Left renal cortex interstitium (tissue), 4 donors: ENCODE results near the gene NOP14. TPM values are rescaled to one million over a fixed set of nuclear protein-coding genes. Genes with fewer than 3 reads are reported as not detected.
"Not testable (repeated sequence)": the region's sequence is repeated elsewhere in the genome, so short reads cannot be mapped to it uniquely, and the experiment has no call there.

ENCODE experiments used
- DNase-seq, 4 donors: peaks; one replicate each; pipeline ENCODE4 v3.0.0-alpha.2; 2013; ENCODE audit warnings: low read depth in 4 of 4, low spot score in 2 of 4, missing footprints in 1 of 4
- polyA plus RNA-seq, 4 donors: library from polyadenylated mRNA; unstranded; fragments of 120-200 nt; gene quantifications; one replicate each; pipeline ENCODE4 v1.2.1, GENCODE V29; 2013; ENCODE audit not compliant: insufficient read length in 4 of 4

The NOP14 gene
- polyA plus RNA-seq, 4 donors, result 28.6 to 31.9 (median 29.3) TPM

DNA sequence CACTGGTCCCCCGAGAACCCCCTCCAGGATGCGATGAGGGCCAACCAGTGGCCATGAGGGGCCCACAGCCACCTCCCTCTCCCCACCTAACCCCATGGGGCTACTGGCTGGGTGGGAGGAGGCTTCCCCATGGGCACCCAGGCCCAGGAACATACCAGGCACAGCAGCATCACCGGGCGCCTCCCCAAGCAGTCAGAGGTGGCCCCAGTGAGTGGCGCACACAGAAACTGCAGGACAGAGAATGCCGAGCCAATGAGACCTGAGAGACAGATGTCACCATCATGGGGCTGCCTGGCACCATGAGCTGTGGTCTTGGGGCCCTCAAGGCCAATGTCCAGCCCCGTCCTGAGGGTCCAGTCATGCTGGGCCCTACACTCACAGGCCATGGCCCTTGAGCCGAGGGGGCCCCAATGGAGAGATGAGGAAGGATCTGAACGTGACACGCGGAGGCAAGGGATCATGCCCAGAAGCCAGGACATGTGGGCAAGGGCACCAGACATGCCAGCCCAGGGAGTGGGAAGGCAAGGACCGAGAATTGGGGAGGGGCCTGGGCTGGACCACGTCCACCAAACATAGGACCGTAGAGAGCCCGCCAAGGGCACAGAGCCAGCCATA, 30.1 kb downstream of the NOP14 start:
- no peak for DNase-seq

DNA sequence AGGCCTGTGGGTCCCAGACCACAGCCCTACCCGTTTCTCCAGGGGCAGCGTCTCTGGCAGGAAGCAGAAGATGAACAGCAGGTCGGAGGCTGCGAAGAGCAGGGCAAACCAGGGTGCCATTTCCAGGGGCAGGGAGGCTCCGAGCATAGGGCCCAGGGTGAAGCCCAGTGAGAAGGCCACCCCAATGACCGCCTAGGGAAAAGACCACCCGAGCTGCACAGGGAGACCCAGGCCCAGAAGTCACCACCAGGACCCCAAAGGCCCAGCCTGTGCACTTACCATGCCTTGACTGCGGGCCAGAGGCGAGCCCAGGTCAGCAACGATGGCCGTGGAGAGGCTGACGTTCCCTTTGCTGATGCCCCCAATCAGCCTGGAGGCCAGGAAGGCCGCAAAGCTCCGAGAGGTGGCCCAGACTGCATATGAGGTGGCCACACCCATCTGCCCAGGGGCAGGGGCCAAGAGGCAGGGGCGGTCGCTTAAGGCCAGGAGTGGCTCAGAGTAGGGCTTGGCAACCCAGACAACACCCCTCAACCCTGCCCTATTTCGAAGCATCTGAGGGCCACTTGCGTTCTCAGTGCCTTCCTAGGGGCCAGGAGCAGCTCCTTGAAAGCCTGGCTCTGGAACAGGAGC, 30.8 kb downstream of the NOP14 start:
- DNase-seq, result no peak

DNA sequence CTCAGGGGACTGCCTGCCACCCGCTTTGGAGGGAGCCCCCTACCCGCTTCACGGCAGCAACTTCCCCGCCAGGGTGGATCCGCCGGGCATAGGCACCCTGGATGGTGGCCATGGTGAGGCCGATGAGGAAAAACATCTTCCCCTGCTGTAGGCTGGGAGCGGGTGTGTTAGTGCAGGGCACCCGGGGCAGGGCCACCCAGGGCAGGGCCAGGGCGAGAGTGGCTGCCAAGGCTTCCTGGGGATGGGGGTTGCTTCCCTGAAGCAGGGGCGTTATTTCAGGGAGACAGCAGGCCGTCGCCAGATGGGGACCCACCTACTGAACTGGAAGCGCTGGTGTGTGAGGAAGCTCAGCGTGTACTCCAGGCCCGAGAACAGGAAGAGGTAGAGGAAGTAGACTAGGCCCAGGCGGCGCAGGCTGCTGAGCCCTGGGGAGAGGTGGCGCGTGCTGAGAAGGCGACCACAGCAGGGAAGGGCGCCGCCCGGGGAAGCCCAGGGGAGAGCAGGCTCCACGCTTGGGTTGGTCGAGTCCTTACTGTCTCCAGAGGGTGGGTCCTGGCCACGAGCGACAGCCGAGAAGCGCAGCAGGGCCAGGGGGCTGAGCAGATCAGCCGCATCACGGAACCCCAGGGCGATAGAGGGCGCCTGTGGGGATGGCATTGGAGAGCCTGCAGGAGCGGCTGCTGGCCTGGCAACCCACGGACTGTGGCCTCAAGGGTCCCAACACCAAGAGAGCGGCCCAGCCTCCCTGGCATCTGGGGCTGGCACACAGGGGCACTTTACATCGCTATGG, 31.5 kb downstream of the NOP14 start:
- DNase-seq, result no peak

DNA sequence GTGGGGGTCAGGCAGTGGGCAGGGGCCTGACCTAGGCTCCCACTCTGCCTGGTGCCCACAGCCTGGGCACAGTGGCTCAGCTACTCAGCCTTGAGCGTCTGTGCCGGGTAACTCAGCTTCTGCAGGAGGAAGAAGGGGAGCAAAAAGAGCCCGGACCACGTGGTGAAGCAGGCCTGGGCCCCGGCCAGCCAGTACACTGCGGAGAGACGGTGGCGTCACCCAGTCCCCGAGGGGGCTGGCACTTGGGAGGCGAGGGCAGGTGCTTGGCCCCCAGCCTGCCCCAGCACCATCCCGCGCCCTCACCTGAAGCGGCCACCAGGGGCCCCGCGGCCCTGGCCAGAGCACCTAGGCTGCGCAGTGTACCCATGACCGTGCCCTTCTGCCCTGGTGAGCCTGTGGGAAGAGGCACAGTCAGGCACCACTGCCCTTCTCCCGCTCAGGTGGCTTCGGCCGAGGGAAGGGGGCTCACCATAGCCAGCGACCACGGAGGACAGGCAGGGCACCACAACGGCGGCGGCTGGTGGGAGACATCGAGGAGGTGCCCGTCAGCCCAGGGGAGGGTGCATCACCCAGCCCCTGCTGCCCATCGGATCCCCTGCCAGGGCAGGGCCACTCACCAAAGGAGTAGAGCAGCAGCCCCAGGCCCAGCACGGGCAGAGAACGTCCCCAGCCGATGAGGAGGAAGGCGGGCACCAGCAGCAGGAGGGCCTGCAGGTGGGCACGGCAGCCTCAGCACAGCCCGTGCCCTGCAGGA, 32.3 kb downstream of the NOP14 start:
- no peak for DNase-seq

DNA sequence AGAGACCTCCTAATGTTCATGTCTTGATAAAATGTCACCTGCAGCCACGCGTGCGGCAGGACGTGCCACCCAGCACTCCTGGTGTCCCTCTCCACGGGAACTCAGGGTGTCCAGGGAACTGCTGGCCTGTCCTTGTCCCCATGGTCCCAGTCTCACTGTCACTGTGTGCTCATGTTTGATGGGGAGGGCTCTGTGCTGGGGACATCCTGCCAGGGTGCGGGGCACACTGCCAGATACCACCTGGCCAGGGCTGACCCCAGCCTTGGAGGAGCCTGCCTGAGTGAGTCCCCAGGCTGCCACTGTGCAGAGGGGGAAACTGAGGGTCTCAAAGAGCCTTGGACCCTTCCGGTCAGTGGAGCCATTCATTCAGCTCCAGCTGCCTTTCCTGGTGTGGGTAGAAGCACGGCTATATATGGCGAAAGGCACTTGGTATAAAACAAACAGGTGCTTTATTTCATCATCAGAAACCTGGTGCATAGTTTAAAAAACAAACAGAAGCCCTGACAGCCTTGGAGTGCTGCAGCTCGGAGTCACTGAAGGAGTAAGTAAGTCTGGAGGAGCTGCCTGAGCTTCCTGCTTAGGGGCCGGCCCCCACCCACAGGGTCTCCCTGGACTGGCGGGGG, 33.0 kb downstream of the NOP14 start:
- DNase-seq, result no peak

DNA sequence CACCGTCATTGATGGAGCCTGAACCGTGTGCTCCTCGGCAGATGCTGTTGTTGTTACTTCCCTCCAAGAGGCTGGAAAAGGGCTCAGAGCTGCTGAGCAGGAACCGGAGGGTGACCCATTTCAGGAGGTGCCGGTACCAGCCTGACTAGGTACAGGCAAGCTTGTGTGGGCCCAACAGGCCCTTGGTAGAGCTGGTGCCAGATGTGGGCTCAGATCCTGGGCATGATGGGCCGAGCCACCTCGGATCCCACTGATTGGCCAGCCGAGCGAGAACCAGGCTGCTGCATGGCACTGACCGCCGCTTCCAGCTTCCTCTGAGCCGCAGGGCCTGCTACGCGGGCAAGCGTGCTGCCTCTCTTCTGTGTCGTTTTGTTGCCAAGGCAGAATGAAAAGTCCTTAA, 33.7 kb downstream of the NOP14 start:
- no peak for DNase-seq

DNA sequence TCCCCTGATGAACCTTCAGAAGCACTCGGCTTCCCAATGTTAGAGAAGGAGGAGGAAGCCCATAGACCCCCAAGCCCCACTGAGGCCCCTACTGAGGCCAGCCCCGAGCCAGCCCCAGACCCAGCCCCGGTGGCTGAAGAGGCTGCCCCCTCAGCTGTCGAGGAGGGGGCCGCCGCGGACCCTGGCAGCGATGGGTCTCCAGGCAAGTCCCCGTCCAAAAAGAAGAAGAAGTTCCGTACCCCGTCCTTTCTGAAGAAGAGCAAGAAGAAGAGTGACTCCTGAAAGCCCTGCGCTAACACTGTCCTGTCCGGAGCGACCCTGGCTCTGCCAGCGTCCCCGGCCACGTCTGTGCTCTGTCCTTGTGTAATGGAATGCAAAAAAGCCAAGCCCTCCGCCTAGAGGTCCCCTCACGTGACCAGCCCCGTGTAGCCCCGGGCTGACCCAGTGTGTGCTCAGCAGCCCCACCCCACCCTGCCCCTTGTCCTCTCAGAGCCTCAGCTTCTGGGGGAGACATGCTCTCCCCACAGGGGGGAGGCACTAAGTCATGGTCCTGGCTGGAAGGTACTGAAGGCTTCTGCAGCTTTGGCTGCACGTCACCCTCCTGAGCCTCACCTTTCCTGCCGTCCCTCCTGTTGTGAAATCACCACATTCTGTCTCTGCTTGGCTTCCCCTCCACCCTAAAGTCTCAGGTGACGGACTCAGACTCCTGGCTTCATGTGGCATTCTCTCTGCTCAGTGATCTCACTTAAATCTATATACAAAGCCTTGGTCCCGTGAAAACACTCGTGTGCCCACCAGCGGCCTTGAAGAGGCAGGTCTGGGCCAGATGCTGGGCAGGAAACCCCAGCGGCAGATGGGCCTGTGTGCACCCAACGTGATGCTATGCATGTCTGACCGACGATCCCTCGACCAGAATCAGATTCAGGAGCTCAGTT, 34.7 kb downstream of the NOP14 start:
- no peak for DNase-seq

DNA sequence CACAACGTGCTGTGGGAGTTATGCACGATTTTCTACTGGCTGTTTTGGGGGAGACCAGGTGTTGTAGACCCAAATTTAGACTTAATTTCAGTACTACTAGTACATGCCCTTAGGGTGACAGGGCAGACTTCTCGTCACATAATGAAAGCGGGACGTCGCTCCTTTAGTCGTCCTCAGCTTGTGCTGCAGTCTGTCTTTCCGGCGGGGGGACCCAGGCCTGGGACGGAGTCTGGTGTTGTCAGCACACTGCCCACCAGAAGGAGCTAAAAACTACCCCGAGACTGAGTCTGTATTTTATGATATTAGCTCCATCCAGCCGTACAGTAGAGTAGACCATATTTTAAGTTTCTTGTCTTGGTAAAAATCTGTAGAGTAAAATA, 35.5 kb downstream of the NOP14 start:
- DNase-seq, result no peak

DNA sequence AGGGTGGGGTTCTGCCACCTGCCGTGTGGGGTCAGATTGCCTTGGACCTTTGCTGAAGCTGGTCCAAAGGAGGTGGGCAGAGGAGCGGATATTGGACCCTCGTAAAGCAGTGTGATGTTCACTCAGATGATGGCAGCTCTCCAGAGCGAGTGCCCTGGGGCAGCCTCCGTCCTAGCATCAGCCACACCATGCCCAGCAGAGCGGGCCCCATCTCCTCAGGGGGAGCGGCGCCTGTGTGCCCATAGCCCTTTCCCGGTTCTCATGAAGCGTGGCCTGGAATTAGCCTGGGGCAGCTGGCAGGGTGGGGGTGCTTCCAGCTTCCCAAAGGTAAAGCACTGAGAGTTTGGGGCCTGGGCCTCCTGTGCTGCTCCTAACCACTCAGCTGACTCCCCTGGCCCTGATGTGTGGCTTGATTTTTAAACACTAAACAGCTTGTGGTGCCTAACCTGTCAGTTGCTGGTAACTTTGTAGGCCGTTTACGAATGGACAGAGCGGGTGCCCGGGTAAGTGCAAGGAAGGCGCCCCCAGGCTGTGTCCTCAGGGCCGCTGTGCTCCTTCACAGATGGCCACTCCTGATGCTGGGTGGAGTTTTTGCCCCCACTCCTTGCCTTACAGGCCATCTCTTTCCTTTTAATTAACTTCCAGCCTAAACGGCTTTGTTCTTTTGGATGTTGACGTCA, 36.0 kb downstream of the NOP14 start:
- no peak for DNase-seq

DNA sequence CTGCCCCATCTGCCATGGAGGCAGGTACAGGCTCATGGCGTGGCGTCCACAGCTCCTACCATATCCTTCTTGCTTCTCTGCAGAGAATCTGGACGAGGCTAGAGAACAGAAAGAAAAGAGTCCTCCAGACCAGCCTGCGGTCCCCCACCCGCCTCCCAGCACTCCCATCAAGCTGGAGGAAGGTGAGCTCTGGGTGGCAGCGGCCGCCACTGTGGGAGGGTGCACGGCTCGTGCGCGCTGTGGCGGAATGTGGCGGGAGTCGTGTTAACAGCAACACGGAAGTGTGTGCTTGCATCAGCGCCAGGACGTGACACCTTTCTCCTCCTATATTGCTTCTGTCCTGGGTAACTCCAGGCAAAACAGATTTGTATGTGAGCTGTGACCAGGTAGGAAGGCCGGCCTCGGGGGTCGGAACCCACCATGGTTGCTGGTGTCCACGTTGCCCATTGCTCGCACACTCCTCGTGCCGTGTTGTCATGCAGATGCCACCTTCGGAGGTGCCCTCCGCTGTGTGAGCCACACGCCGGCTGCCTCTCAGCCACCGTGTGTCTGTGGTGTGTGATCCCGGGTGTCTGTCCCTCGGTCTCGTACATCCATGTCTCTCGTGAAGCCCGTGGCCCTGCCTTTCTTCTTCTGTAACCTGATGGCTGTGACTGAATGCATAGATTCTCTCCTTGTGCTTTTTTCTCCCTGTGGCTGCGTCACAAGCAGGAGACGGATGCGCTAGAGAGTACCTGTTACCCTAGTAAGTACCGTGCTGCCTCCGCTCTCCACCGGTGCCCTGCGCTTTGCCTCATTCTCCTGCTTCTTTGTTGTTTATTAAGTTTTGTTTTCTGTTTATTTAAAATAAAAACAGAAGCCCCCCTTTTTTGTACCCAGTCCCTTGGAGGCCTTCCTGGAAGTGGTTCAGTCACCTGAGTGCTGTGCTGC, 37.0 kb downstream of the NOP14 start:
- no peak for DNase-seq

DNA sequence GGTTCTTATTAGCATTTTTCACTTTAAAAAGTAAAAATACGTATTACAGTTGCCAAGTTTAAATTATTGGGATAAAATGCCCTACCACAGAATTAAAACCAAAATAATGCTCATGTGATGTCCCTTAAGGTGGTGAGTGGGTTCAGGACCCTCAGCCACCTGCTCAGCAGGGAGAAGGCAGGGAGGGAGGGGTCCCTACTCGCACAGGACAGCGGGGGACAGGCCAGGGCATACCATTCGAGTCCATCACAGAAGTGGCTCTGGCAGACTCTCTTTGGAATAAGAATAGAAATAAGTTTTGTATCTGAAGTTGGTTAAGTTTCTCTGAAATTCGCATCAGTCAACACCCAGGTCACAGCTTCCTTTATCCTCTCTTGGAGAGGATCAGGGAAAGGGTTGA, 37.7 kb downstream of the NOP14 start:
- no peak for DNase-seq

DNA sequence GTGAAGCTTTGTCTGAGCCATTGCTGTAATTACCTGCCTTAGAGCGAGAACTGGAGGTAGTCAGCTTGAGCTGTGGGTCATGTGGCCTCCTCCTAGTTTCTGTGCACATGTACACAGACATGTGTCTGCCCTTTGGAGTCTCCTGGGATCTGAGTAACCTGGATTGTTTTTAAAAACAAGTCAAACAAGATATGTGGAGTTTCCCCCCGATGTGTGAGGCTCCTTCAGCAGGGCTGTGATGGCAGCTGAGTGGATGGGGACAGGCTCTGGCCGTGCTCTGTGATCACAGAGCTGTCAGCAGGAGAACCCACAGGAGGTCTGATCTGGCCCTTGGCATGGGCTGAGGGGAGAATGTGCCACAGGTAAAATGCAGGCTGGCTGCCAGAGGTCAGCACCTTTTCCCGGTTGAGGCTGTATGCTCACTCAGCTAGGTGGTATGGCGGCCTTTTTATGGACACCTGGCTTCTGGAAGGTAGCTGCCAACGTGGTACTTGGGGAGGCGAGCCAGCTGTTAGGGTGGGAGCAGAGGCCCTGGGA, 38.4 kb downstream of the NOP14 start:
- no peak for DNase-seq

DNA sequence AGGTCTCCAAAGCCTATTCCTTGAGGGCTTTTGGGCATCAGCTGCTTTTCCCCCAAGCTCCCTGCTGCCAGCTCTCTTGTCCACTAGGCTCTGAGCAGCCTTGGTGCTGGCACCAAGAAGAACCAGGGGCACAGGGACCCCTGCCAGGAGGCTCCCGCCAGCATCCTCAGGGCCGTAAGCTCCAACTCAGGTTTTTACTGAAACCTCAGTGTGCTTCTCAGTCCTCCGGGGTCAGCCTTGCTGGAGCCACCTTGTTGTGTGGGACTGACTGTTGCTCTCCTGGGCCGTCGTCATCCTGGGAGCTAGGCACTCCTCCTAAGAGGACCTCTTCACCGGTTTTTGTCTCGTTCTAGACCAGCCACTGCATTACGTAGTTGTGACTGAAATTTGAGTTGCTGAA, 38.9 kb downstream of the NOP14 start:
- DNase-seq, result no peak

DNA sequence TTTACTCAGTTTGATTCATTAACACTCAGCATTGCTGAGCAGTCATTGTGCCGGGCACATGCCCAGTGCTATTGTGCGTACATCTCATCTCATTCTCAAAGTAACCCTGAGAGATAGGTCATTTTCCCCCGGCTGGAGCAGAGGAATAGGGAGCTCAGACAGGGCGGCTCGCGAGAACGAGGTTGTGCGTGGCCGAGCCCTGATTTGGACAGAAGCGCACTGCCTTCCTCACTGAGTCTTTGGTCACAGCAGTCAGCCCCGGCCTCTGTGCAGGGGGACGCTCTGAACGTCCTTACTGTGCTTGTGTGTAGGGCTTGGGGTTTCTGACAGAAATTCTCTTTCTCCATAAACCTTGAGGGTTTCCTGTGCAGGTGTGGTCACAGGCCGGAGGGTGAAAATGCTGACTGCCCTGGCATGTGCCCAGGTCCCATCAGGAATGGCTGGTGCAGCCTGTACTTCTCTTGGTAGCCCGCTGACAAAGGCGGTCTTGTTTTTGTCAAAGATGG, 39.5 kb downstream of the NOP14 start:
- no peak for DNase-seq

DNA sequence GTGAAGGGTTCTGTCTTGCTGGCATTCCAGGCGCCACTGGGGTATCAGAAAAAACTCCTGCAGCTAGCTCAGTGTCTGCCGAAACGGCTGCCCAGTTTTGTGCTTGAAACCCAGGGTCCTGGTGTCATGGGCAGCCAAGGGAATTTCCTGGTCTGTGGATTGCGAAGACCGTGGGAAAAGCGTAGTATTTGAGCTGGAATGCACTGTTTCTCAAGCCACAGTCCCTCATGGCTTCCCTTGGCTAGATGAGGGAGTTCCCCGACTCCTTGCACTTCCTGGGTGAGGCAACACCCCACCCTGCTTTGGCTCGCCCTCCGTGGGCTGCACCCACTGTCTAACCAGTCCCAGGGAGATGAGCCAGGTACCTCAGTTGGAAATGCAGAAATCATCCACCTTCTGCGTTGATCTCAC, 40.1 kb downstream of the NOP14 start:
- no peak for DNase-seq

DNA sequence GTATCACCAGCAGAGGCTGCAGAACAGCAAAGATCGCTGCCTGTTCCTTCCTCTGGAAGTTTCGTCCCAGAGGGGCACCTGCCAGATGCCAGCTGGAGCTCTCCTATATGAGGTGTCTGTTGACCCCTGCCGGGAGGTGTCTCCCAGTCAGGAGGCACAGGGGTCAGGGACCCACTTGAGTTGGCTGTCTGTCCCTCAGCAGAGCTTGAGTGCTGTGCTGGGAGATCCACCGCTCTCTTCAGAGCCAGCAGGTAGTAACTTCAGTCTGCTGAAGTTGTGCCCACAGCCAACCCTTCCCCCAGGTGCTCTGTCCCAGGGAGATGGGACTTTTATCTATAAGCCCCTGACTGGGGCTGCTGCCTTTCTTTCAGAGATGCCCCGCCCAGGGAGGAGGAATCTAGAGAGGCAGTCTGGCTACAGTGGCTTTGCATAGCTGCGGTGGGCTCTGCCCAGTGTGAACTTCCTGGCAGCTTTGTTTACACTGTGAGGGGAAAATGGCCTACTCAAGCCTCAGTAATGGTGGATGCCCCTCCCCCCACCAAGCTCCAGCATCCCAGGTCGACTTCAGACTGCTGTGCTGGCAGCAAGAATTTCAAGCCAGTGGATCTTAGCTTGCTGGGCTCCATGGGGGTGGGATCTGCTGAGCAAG, 40.6 kb downstream of the NOP14 start:
- DNase-seq, result not testable (repeated sequence)

DNA sequence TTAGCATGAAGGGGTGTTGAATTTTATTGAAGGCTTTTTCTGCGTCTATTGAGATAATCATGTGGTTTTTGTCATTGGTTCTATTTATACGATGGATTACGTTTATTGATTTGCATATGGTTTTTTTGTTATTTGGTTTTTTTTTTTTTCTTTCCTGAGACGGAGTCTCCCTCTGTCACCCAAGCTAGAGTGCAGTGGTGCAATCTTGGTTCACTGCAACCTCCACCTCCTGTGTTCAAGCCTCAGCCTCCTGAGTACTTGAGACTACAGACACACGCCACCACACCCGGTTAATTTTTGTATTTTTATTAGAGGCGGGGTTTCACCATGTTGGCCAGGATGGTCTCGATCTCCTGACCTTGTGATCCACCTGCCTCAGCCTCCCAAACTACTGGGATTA, 44.5 kb downstream of the NOP14 start:
- DNase-seq, result not testable (repeated sequence)
